Measurements from ENCODE around the gene RHOA. TPM values are rescaled to one million over a fixed set of nuclear protein-coding genes. Genes with fewer than 3 reads are reported as not detected.

Gene RHOA
- total RNA-seq, 1 experiment from 2014 or later: 497 TPM

DNA sequence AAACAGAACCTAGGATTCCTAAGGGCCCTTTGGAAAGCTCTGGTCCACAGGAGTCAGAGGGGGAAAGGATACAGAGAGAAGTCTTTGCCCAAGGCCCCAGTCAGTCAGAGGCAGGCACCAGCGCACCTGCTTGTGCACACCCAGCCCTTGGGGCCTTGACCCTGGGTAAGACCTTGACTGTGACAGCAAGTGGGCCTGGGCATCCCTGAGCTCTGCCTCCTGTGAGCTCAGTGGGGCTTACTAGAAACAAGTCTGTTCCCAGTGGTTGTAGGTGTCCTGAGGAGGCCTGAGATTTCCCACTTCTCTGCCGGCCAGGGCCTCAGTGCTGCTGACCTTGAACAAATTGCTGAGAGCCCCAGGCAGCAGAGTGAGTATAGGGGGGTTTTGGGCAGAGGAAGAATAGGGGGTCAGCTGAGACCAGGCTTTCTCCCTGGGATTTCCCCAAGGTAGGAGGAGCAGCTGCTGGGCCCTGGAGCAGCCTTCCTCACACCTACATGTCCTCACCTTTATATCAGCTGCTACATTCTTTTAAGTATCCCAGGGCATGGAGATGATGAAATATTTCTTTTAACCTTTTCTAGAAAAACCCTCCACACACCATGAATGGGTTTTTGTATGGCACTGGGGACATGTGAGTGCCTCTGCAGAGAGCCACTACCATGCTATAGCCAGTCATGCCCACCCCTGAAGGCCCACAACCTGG is 48.6 kb upstream of the RHOA start:
- no TSS peak for BruUV-seq (replicated peaks)
- peaks cover 21 to 44% of the 10 kb centered on the region in 2 experiments for H3K4me1 ChIP-seq (ENCODE audit: control insufficient read depth in 1 of 2, insufficient read depth in 2 of 2, low read length in 2 of 2)

More for the DNA sequence above, 48.6 kb upstream of the RHOA start:
- Histone ChIP-seq H3K4me3 (replicated peaks in 1 of 2; ENCODE audit: low read depth in 1 of 2, low read length in 2 of 2) (no peak overlapping the region), H3K9me3 (ENCODE audit: control insufficient read depth in 1 of 2, insufficient read depth in 1 of 2, low read depth in 1 of 2, low read length in 2 of 2) (no peaks in the 10 kb centered on the region), H3K9ac (ENCODE audit: low read length) (no peak overlapping the region), H3K27me3 (ENCODE audit: insufficient read depth, low read length) (no peaks in the 10 kb centered on the region), H3K36me3 (ENCODE audit: control insufficient read depth in 1 of 2, insufficient read depth in 2 of 2, low read length in 2 of 2) (no peaks in the 10 kb centered on the region), H4K20me1 (ENCODE audit: insufficient read depth) (no peaks in the 10 kb centered on the region), H3K79me2 (ENCODE audit: insufficient read depth, low read length) (no peaks in the 10 kb centered on the region), H3K9me2 (ENCODE audit: insufficient read depth) (no peaks in the 10 kb centered on the region), H3K27ac (ENCODE audit: low read depth, low read length) (no peak overlapping the region), H2AFZ (ENCODE audit: low read depth, low read length, poor library complexity, severe bottlenecking) (no peak overlapping the region), H3K4me2 (ENCODE audit: low read length) (no peak overlapping the region)
- POLR2A ChIA-PET: no interaction called here
- DNase-seq (ENCODE audit: low read depth, low spot score) (no peak), ATAC-seq (no peak)
- TF ChIP-seq POLR2AphosphoS5 (IDR thresholded peaks at IDR 0.05; ENCODE audit: low read depth, low read length) (no peak), EGR1 (IDR thresholded peaks at IDR 0.05; ENCODE audit: low read depth) (no peak), ELF1 (IDR thresholded peaks at IDR 0.05; ENCODE audit: borderline replicate concordance, low read depth) (no peak), YY1 (IDR thresholded peaks at IDR 0.05; ENCODE audit: extremely low read depth, insufficient replicate concordance, low read depth, low read length) (no peak)
- TF ChIP-seq, protein P1, sequence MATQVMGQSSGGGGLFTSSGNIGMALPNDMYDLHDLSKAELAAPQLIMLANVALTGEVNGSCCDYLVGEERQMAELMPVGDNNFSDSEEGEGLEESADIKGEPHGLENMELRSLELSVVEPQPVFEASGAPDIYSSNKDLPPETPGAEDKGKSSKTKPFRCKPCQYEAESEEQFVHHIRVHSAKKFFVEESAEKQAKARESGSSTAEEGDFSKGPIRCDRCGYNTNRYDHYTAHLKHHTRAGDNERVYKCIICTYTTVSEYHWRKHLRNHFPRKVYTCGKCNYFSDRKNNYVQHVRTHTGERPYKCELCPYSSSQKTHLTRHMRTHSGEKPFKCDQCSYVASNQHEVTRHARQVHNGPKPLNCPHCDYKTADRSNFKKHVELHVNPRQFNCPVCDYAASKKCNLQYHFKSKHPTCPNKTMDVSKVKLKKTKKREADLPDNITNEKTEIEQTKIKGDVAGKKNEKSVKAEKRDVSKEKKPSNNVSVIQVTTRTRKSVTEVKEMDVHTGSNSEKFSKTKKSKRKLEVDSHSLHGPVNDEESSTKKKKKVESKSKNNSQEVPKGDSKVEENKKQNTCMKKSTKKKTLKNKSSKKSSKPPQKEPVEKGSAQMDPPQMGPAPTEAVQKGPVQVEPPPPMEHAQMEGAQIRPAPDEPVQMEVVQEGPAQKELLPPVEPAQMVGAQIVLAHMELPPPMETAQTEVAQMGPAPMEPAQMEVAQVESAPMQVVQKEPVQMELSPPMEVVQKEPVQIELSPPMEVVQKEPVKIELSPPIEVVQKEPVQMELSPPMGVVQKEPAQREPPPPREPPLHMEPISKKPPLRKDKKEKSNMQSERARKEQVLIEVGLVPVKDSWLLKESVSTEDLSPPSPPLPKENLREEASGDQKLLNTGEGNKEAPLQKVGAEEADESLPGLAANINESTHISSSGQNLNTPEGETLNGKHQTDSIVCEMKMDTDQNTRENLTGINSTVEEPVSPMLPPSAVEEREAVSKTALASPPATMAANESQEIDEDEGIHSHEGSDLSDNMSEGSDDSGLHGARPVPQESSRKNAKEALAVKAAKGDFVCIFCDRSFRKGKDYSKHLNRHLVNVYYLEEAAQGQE (IDR thresholded peaks at IDR 0.05; ENCODE audit: low read depth): no peak
- RAD21 ChIA-PET (ENCODE audit: low non-redundant PET in 1 of 2, low total read pairs in 2 of 2, uncharacterized antibody in 2 of 2, unreplicated experiment in 2 of 2): no interaction called here
- intact Hi-C loops (cut with micrococcal nuclease): no loop called here
- CTCF ChIA-PET: interaction anchor here (3.3 kb wide), 1 partner anchor 11 kb away, joined by 14 read pairs; no protein-coding TSS in a partner anchor
